Liver (tissue), 9 donors: Measurements from ENCODE around the gene GPR52. TPM values are rescaled to one million over a fixed set of nuclear protein-coding genes. Genes with fewer than 3 reads are reported as not detected.

Source experiments
- DNase-seq: peaks from one replicate; pipeline ENCODE4 v3.0.0-alpha.2; 2017; ENCODE audit warnings: low spot score
- H3K27ac ChIP-seq, 2 donors: one replicate each; pipeline ENCODE4 v1.7.0; 2013; ENCODE audit warnings: inconsistent platforms in 2 of 2, low read length in 2 of 2, control low read depth in 1 of 2, low read depth in 1 of 2, mild to moderate bottlenecking in 1 of 2
- H3K27me3 ChIP-seq, 4 donors: one replicate each; pipeline versions ENCODE4 v1.6.1 to v1.7.0; 2013; ENCODE audit warnings: low read length in 3 of 4, inconsistent platforms in 1 of 4, mild to moderate bottlenecking in 1 of 4, moderate library complexity in 1 of 4; ENCODE audit not compliant: control insufficient read depth in 4 of 4, insufficient read depth in 4 of 4
- H3K36me3 ChIP-seq, 4 donors: one replicate each; pipeline versions ENCODE4 v1.6.1 to v1.7.0; 2013; ENCODE audit warnings: low read length in 3 of 4, mild to moderate bottlenecking in 3 of 4, low read depth in 1 of 4, moderate library complexity in 1 of 4; ENCODE audit not compliant: control insufficient read depth in 4 of 4, insufficient read depth in 3 of 4
- H3K4me1 ChIP-seq, 4 donors: one replicate each; pipeline versions ENCODE4 v1.6.1 to v1.7.0; 2013; ENCODE audit warnings: low read length in 3 of 4, mild to moderate bottlenecking in 3 of 4, moderate library complexity in 1 of 4; ENCODE audit not compliant: control insufficient read depth in 4 of 4, insufficient read depth in 4 of 4
- H3K4me3 ChIP-seq, 3 donors: one replicate each; pipeline versions ENCODE4 v1.6.1 to v1.7.0; 2013; ENCODE audit warnings: low read length in 3 of 3, control low read depth in 1 of 3, low read depth in 1 of 3, mild to moderate bottlenecking in 1 of 3
- H3K9ac ChIP-seq, 2 donors: one replicate each; pipeline ENCODE4 v1.7.0; 2013; ENCODE audit warnings: low read length in 2 of 2, mild to moderate bottlenecking in 2 of 2, moderate library complexity in 2 of 2, control low read depth in 1 of 2, low read depth in 1 of 2
- H3K9me3 ChIP-seq, 4 donors: one replicate each; pipeline versions ENCODE4 v1.6.1 to v1.7.0; 2013; ENCODE audit warnings: low read length in 3 of 4; ENCODE audit not compliant: control insufficient read depth in 4 of 4
- CTCF ChIP-seq: fragments of 150-350 bp; IDR thresholded peaks from 2 replicates; pipeline ENCODE4 v1.5.1; 2017; ENCODE audit warnings: improper control_type of control experiment, low read depth, low read length; ENCODE audit not compliant: missing input control
- FOXA2 ChIP-seq: IDR thresholded peaks from 2 replicates; pipeline ENCODE4 v1.6.1; 2016; ENCODE audit warnings: antibody characterized with exemption
- HNF4G ChIP-seq: IDR thresholded peaks from 2 replicates; pipeline ENCODE4 v1.6.1; 2016; ENCODE audit warnings: antibody characterized with exemption
- JUND ChIP-seq, 2 donors: IDR thresholded peaks; 2 replicates each; pipeline ENCODE4 v1.6.1; 2016; ENCODE audit warnings: antibody characterized with exemption in 2 of 2
- MAX ChIP-seq: IDR thresholded peaks from 2 replicates; pipeline ENCODE4 v1.6.1; 2016; ENCODE audit warnings: antibody characterized with exemption
- NR2F2 ChIP-seq: IDR thresholded peaks from 2 replicates; pipeline ENCODE4 v1.6.1; 2016; ENCODE audit warnings: antibody characterized with exemption
- RAD21 ChIP-seq, 2 donors: IDR thresholded peaks; 2 replicates each; pipeline ENCODE4 v1.6.1; 2016; ENCODE audit warnings: antibody characterized with exemption in 2 of 2, mild to moderate bottlenecking in 2 of 2
- YY1 ChIP-seq: IDR thresholded peaks from 2 replicates; pipeline ENCODE4 v1.6.1; 2016; ENCODE audit warnings: antibody characterized with exemption, mild to moderate bottlenecking
- ZBTB33 ChIP-seq: IDR thresholded peaks from 2 replicates; pipeline ENCODE4 v1.6.1; 2016; ENCODE audit warnings: antibody characterized with exemption
- polyA plus RNA-seq, 2 donors: library from polyadenylated mRNA; stranded (reverse) in 1 of 2; unstranded in 1 of 2; fragments of 200-250 nt in 1 of 2; fragments of >200 nt in 1 of 2; fragmentation: Nextera tagmentation in 1 of 2; extraction: Ambion mirVana in 1 of 2; gene quantifications; one replicate each; pipeline versions ENCODE4 v1.2.1 to v1.2.3, GENCODE V29; 2013 to 2015
- total RNA-seq, 2 donors: library from RNA; depleted of rRNA; stranded (reverse); fragments of >200 nt; gene quantifications; one replicate each; pipeline ENCODE4 v1.2.3, GENCODE V29; 2014
- donor health status: healthy.
- donor health status: healthy.
- donor health status: healthy.
- donor health status: healthy.
- donor health status: healthy.

The GPR52 gene
- total and polyA plus RNA-seq, 4 donors: 1.3 to 4.8 TPM; not detected in 2

- Histone ChIP-seq H3K9ac (no peak overlapping the region), H3K9me3 (no peaks in the 10 kb centered on the region), H3K4me3 (no peak overlapping the region), H3K27me3 (no peaks in the 10 kb centered on the region), H3K4me1 (peaks cover 0 to 3% (median 0%) of the 10 kb centered on the region in 4 donors), H3K27ac (no peak overlapping the region), H3K36me3 (no peaks in the 10 kb centered on the region)
- no peak for TF ChIP-seq JUND (IDR thresholded peaks at IDR 0.05)
- no peak for TF ChIP-seq RAD21 (IDR thresholded peaks at IDR 0.05)
- TF ChIP-seq YY1: no peak
- no peak for TF ChIP-seq NR2F2
- TF ChIP-seq HNF4G: no peak
- TF ChIP-seq CTCF: no peak
- TF ChIP-seq ZBTB33: no peak
- no peak for TF ChIP-seq MAX
- TF ChIP-seq FOXA2: no peak
- DNase-seq: no peak
Observed at GRCh38 chr1:174497478-174497877, 49.7 kb downstream of the GPR52 start.
